GM21723 (cell line): ENCODE results near the gene PSMA7.
"Not testable (repeated sequence)": the region's sequence is repeated elsewhere in the genome, so short reads cannot be mapped to it uniquely, and the experiment has no call there.

ENCODE experiments used
- ATAC-seq: cut with Tn5 transposase; IDR thresholded peaks from one replicate; pipeline ENCODE4 v1.9.1; 2021; ENCODE audit warnings: mild to moderate bottlenecking, moderate library complexity; ENCODE audit not compliant: unreplicated experiment

PSMA7 gene

DNA sequence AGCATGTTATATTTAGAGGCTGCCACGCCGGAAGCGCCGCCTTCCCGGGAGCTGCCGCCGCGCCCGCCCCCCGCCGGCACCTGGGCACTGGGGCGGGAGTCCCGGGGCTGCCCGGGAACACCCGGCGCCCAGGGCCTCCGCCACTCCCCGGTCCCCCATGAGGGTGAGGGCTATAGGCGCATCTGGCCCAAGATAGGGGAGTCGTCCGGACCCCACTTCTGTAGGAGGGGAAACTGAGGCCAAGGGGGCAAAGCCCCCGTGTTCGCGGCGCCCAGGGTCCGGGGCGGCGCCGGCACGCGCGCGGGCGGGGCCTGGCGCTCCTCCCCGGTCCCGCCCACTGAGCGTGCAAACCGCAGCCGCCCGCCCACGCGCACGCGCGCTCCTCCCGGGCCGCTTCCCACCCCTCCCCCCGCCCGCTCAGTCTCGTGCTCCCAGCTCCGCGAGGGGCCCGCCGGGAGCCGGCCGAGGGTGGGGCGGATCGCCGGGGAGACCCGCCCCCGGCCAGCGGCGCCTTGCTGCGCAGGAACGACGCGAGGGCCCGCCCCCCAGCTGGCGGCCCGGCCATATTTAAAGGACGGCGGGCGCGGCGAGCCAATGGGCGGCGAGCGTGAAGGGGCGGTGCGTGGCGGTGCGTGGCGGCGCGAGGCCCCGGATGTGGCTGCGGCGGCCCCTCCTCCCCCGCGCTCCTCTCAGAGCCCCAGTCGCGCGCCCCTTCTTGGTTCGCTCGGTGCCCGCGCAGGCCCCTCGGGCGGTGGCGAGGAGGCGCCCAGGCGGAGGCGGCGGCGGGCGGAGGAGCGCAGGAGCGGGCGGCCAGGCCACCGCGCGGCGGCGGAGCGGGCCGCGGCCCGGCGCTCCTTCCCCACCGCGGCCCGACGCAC is 21.2 kb downstream of the PSMA7 start, which contains the start of gene LSM14B:
Gene LSM14B (plus strand): TSS at position 700 of the 878 bp plus-strand sequence. CDS start 192 bp downstream, outside the sequence.
- peak; percentile 74 for ATAC-seq

DNA sequence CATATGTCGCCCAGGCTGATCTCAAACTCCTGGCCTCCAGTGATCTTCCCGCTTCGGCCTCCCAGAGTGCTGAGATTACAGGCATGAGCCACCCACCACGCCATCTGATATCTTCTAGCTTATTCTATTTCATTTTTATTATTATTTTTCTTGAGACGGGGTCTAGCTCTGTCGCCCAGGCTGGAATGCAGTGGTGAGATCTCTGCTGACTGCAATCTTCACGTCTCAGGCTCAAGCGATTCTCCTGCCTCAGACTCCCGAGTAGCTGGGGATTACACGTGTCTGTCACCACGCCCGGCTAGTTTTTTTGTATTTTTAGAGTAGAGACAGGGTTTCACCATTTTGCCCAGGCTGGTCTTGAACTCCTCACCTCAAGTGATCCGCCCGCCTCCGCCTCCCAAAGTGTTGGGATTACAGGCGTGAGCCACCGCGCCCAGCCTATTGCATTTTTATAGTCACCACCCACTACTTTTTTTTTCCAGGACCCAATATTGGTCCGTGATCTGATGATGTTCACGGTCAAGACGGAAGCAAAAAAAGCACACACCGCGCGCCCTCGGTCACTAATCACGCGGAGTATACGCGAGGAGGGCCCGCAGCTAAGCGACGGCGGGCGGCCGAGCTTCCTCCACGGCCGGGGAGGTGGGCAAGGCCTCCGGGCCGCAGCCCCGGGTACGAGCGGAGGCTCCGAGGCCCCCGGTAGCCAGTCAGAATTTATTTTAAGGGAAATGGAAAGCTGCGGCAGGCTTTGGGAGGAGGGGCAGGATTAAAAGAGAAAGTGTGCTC is 22.0 kb downstream of the PSMA7 start:
- peak; percentile 13 for ATAC-seq

DNA sequence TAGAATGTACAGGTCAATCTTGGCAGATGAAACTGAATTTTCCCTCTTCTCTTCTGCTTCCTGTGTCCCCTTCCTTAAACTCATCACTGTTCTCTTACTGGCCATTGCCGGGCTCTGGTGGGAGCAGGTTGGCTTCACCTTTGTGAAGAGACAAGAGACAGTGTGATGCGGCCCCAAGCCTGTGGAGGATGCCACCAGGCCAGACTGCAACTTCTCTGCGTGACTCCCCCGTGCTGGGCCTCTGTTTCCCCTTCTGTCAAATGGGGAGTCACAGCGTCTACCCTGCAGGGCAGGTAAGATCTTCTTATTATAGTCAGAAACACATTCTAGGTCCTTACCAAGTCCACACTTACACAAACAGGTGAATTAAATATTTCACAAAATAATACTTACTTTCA is 22.8 kb downstream of the PSMA7 start:
- ATAC-seq = no peak

DNA sequence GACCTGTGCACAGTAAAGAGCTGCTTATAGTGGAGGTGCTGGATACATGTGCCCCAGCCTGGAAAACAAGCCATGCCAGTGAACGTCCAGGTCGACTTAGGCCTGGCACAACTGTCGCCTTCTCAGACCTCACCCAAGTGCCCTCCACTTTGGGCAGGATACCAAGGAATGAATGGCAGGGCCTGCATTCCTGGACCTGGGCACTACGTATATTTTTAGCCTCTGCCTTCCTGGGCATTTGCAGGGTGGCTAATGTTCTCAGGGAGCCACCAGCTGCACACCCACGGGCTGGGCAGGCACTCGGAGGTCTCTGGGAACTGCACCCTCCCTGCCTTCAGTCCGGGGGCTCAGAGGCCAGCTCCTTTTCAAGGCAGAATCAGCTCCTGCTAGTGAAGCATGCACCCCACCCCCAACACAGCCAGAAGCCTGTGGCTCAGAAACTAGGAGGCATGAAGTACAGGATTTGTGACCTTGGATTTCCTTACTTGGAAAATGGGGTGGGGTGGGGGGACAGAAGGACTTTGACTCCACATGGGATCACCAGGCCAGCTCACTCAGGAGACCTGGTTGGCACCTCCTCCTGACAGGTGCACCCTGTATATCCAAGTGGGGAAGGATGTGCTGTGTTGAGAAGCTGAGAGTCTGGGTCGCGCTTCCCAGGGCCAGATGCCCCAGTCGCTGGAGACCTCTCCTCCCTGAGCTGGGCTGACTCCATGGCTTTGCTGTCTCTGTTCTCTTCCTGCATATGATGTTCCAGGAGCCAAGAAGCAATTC is 23.4 kb downstream of the PSMA7 start:
- ATAC-seq = no peak

DNA sequence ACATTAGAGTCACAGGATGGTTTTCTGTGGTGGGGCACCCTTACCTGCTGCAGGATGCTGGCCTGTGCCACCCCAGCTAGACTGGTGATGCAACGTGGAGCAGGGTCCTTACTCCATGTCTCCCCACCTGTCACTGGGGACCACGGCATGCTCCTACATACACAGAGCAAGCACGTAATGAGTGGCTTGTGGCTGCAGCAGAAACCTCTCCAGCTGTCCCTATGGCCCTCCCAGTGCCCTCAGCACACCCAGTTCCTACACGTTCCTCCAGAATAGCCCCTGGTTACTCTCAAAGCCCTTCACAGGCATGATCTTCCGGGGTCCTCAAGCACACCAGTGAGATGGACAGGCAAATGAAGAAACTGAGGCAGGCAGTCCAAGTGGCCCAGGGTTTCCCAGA is 24.1 kb downstream of the PSMA7 start:
- no peak for ATAC-seq

DNA sequence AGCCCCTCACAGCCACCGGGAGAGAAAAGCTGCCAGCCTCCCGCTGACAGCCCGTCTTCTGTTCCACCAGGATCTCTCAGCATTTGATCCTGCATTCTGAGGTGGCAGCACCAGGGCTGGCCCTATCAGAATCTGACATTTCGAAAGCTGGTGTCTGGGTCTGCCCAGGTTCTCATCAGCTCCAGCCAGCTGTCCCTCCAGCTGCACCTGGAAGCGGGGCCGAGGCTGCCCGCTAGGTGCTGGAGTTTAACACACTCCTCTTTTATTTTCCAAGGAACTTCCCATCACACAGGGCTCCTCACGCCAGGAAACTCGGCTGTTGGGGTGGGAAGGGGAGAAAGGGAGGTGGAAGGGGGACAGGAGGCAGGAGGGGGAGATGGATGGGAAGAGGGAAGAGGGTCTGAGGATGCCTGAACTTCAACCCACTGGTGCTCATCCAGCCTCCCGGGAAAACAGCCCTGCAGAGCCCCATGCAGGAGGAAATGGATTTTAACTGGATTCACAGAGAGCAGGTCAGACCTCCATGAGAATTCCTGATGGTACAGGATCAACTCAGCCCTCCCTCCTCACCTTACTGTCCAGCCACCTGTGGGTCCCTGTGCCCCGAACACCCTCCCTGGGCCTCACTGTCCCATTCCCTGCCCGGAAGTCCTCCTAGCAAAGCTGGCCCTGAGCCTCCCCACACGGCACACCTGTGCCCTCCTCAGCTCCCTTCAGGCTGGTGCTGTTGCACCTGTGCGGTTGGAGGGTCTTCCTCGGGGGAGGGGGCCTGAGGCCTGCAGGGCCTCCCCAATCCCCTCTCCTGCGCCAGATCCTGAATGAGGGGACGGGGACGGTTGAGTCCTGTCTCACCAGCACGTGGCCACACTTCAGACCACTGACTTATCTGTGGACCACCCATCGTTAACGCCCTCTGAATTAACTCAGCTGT is 24.8 kb downstream of the PSMA7 start:
- no peak for ATAC-seq

DNA sequence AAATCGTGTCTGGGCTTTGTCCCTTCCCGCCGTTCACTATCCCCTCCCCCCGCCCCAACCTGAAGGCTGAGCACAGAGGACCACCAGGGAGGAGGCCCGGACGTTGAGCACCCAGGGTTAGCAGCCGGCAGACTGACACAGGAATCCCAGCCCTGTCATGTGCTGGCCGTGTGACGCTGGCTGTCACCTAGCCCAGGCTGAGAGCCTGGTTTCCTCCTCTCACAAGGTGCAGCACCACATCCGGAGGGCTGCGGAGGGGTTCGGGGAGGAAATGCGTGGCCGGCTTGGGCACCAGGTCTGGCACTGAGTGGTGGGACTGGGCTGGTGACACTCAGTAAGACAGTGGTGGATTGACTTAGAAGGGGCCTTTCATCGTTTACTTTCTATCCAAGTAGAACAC is 25.5 kb downstream of the PSMA7 start:
- ATAC-seq = no peak

DNA sequence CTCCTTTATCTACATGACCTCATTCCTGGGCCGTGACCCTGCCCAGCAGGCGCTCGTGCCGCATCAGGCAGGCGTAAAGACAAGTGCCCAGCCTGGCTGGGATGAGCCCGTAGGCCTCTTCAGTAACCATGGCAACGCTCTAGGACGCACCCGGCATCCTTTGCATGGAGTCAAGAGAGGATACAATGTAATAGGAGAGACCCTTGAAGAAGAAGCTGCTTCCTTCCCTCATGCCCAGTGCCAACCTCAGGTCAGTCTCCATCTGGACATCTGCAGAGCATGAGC is 25.9 kb downstream of the PSMA7 start:
- ATAC-seq = no peak

DNA sequence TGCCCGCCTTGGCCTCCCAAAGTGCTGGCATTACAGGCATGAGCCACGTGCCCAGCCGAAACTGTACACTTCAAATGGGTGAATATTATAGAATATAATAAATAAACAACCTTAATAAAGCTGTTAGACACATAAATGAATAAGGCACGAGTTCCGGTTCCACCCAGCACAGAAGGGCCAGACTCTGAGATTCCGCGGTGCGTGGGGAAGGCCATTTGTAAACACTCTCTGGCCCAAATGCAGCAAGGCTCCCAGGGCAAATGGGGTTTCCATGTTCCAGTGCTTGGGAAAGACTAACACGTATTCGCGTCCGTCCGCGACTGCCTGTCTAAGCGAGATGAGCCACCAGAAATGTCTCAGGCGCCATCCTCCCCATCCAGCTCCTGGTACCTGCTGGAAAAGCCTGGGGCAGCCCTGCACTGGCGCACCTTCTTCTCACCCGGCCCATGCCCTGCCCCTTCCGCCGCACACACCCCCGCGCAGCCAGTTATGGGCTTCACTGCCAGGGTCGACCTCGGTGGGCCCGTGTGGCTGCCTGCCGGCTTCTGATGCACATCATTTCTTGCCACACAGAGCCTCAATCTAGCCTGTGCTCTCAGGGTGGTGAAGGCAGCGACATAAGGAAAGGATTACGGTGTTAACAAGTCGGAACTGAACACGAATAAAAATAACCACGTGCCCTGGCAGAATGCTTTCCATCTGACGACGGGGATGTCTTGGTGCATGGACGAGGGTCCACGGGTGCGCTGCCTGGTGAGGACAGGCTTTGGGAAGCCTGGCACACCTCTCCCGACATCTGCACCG is 26.4 kb downstream of the PSMA7 start:
- ATAC-seq = no peak

DNA sequence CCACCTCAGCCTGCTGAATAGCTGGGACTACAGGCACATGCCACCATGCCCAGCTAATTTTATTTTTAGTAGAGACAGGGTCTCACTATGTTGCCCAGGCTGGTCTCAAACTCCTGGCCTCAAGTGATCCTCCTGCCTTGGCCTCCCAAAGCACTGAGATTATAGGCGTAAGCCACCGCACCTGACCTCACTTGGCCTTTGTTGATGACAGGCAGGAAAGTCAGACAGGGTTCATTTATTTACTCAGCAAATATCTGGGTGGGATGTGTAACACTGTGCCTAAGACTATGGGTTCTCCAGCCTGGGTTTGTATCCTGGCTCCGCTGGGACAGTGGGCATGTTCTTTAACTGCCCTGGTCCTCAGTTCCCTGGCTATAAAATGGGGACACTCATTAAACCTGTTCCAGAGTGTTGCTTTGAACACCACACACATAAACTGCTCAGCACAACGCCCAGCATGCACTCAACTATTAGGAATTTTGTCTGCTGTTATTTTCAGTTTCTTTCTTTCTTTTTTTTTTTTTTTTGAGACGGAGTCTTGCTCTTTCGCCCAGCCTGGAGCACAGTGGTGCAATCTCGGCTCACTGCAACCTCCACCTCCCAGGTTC is 27.3 kb downstream of the PSMA7 start:
- not testable (repeated sequence) for ATAC-seq

DNA sequence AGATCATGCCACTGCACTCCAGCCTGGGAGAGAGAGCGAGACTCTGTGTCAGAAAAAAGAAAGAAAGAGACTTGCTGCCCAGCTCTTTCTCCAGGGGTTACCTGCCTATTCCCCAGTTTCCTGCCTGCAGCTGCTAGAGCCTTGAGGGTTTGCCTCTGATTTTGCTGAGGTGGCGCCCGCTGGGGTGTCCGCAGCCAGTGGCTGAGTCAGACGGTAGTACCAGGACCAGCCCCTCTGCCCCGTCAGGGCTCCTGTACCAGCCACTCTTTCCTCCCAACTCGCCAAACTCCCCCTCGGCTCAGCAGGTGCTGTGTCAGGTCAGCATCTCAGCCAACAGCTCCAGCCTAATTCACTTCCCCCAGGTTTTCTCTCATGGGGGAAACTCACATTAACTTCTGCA is 28.3 kb downstream of the PSMA7 start:
- no peak for ATAC-seq

DNA sequence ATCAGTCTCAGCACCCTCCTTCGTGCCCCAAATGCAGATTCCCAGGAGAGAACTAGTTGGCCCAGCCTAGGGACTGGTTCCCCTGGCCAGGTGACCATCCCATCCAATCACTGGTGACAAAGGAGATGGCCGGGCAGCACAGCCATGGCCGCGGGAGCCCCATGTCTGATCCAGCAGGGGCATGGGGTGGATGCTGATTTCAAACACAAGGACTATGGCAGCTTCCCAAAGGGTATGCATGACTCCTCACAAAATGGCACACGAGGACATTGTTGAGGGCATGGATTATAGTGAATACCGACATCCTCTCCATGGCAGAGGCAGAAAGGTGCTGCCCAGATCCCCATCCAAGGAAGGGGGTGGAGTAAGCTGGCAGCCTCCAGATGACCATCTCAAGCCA is 30.8 kb downstream of the PSMA7 start:
- no peak for ATAC-seq

DNA sequence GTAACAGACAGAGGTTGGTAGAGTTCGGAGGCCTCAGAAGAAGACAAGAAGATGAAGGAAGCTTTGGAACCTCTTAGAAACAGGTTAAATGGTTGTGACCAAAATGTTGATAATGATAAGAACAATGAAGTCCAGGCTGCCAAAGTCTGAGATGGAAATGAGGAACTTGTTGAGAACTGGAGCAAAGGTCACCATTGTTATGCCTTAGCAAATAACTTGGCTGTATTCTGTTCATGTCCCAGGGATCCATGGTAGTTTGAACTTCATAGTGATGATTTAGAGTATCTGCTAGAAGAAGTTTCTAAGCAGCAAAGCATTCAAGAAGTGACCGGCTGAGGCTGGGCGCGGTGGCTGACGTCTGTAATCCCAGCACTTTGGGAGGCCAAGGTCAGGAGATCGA is 32.0 kb downstream of the PSMA7 start:
- no peak for ATAC-seq

DNA sequence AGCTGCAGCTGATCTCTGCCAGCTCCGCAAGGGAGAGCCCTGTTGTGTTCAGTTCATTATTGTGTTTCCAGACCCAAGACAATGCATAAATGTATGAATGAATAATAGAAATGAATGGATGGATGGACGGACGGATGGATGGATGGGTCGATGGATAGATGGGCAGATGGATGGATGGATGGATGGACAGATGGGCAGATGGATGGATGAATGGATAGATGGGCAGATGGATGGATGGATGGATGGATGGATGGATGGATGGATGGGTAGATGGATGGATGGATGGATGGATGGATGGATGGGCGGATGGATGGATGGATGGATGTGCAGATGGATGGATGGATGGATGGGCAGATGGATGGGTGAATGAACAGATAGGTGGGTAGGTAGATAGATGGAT is 37.6 kb downstream of the PSMA7 start:
- no peak for ATAC-seq

DNA sequence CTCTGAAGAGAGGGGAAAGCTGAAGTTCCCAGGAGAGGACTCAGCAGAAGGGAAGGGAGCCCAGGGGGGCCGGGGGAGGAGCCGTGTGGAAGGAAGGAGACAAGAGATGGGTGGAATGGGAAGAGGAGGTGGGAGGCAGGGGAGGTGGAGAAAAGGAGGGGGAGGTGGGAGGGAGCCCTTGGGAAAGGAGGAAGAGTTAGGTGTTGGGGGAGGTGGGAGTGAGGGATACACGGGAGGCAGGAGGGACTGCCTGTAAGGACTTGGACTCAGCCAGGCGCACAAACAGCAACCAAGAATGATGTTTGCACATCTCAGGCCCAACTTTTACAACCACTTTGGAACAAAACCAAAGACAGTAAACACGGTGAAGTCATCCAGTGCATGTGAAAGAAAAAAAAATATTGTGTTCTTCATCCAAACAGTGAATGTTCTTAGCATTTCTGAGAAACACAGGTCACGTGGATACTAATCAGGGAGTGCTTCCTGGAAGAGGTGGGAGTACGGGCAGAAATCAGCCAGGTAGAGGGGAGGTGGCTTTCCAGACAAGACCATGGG is 38.3 kb downstream of the PSMA7 start:
- ATAC-seq = no peak

DNA sequence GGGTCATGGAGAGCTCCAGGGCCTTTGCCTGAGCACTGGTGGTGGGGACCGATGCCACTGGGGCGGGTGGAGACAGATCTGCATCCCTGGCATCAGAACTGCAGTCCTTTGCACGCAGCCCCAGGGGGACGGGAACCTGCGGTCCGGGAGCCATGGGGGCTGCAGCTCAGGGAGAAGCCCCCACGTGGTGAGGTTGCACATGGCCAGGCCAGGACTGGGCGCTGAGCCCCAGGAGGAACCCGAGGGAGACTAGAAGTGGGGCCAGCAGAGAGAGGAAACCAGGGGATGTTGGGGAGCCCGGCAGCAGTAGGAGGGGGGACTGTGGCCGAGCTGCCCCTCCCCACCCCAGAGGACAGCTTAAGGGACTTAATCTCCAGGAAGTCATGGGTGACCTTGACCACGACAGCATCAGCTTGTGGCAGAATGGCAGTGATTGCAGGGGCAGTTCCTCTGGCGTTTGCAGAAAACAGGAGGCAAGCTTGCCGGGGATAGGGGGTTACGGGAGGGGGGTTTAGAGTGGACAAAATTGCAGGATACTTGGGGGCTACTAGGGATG is 38.9 kb downstream of the PSMA7 start:
- no peak for ATAC-seq

DNA sequence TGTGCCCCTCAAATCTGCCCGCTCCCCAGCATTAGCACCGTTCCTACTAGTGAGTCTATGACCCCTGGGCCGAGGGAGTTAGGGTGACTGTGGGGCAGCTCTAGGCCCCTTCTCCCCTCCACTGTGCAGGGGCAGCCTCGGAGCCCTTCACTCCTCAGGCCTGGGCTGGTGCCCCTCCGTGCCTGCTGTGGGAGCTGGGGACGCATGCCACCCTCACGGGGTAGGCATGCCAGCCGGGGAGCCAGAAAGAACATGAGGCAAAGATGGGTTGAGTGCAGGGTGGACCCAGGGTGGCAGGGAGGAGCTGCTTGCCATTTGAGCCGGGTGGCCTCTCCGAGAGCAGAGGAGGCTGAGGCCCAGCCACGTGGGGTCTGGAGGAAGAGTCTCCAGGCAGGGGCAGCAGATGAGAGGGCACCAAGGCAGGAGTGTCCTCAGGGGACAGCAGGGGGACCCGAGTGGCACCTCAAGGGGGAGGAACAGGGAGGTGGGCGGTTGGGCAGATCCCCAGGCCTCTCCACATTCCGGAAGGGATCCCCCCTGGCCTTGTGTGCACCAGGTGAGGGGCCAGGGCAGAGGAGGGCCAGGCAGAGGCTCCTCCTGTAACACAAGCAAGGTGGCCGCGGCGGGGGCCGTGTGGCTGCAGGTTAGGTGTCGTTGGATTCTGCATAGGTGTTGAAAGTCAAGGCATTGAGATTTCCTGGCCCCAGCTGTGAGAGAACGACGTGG is 39.5 kb downstream of the PSMA7 start:
- no peak for ATAC-seq

DNA sequence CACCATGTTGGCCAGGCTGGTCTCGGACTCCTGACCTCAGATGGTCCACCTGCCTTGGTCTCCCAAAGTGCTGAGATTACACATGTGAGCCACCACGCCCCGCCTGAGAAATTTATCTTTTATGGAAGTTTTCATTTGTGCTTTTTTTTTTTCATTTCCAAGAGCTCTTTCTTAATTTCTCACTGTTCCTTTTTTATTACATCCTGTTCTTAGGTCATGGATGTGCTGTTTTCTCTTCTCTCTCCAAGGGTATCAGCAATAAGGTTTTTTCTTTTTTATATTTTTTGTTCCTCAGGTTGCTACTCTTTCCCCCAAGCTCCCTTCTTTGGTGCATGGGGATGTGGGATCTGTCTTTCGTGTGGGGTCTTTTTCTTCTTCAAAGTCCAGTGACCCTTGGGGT is 42.1 kb downstream of the PSMA7 start:
- ATAC-seq = no peak
